Choroid plexus epithelial cell (primary cell): ENCODE measurements around the gene ABTB2.

Source experiments
- DNase-seq: peaks from one replicate; pipeline ENCODE4 v3.0.0-alpha.2; 2010; ENCODE audit warnings: low read depth
- H3K4me3 ChIP-seq: 2 replicates; pipeline ENCODE4 v1.5.1; 2011; ENCODE audit warnings: low read depth, mild to moderate bottlenecking, control low read depth, low read length, moderate library complexity
- CTCF ChIP-seq: conservative IDR thresholded peaks from 2 replicates; pipeline ENCODE4 v1.5.1; 2011; ENCODE audit warnings: low read depth, mild to moderate bottlenecking, control low read depth, inconsistent platforms, low read length, moderate library complexity

The ABTB2 gene

GRCh38 chr11:34197256-34197655, 160.6 kb downstream of the ABTB2 start:
- H3K4me3 ChIP-seq: no peak overlapping the region
- DNase-seq: no peak
- no peak for TF ChIP-seq CTCF

- no peak overlapping the region for H3K4me3 ChIP-seq
- DNase-seq: no peak
- no peak for TF ChIP-seq CTCF
Observed at GRCh38 chr11:34194576-34195335, 163.1 kb downstream of the ABTB2 start.

GRCh38 chr11:34192481-34193401, 165.1 kb downstream of the ABTB2 start:
- no peak overlapping the region for H3K4me3 ChIP-seq
- no peak for TF ChIP-seq CTCF
- DNase-seq: peak; percentile 89

- no peak overlapping the region for H3K4me3 ChIP-seq
- DNase-seq: no peak
- no peak for TF ChIP-seq CTCF
Observed at GRCh38 chr11:34191578-34191977, 166.2 kb downstream of the ABTB2 start.

- no peak overlapping the region for H3K4me3 ChIP-seq
- no peak for TF ChIP-seq CTCF
- DNase-seq: no peak
Observed at GRCh38 chr11:34190192-34191139, 167.3 kb downstream of the ABTB2 start.

- DNase-seq: no peak
- TF ChIP-seq CTCF: no peak
- no peak overlapping the region for H3K4me3 ChIP-seq
Observed at GRCh38 chr11:34189191-34189590, 168.6 kb downstream of the ABTB2 start.
